Thoracic aorta (tissue), 2 donors: ENCODE data around the gene TRIM14. TPM values are rescaled to one million over a fixed set of nuclear protein-coding genes. Genes with fewer than 3 reads are reported as not detected.

ENCODE experiments used
- ATAC-seq: fragments of 150-250 bp; one replicate; pipeline ENCODE4 v1.8.0; 2017; ENCODE audit warnings: low read depth; ENCODE audit not compliant: insufficient number of reproducible peaks, low FRiP score
- DNase-seq: peaks from one replicate; pipeline ENCODE4 v3.0.0-alpha.2; 2020; ENCODE audit warnings: low spot score
- H3K27ac ChIP-seq, 2 donors: fragments of 200-600 bp; sonication (generic); 1 replicate in 1 of 2; 2 replicates in 1 of 2; pipeline ENCODE4 v1.5.1; 2016; ENCODE audit warnings: mild to moderate bottlenecking in 2 of 2, moderate library complexity in 2 of 2
- H3K27me3 ChIP-seq: fragments of 200-600 bp; sonication (generic); replicated peaks from 2 replicates; pipeline ENCODE4 v1.6.0; 2016; ENCODE audit warnings: mild to moderate bottlenecking; ENCODE audit not compliant: insufficient read depth
- H3K36me3 ChIP-seq: fragments of 200-600 bp; sonication (generic); one replicate; pipeline ENCODE4 v1.5.1; 2016
- H3K4me1 ChIP-seq, 2 donors: fragments of 200-600 bp; sonication (generic); 1 replicate in 1 of 2; 2 replicates in 1 of 2; pipeline versions ENCODE4 v1.5.1 to v1.6.0; 2016; ENCODE audit warnings: low read depth in 2 of 2, mild to moderate bottlenecking in 1 of 2; ENCODE audit not compliant: control insufficient read depth in 1 of 2
- H3K4me3 ChIP-seq: fragments of 200-600 bp; sonication (generic); 2 replicates; pipeline ENCODE4 v1.5.1; 2016; ENCODE audit warnings: mild to moderate bottlenecking
- H3K9me3 ChIP-seq: fragments of 200-600 bp; sonication (generic); 2 replicates; pipeline ENCODE4 v1.5.1; 2016
- total RNA-seq, 2 donors: library from RNA; depleted of rRNA; stranded (reverse); fragments of >200 nt; gene quantifications; one replicate each; pipeline versions ENCODE4 v1.1.0 to v1.2.3, GENCODE V29; 2016
- TF ChIP-seq, protein P1 (sequence below): fragments of 200-600 bp; sonication (generic); IDR thresholded peaks from one replicate; pipeline ENCODE4 v1.5.1; 2019; ENCODE audit warnings: antibody characterized with exemption

The TRIM14 gene
- total RNA-seq, 2 donors from 2014 or later: 5.9 to 22.5 TPM

GRCh38 chr9:98142182-98142907 lies 23.3 kb upstream of the TRIM14 start:
- H3K27me3 ChIP-seq: no peaks in the 10 kb centered on the region
- no peaks in the 10 kb centered on the region for H3K4me1 ChIP-seq
- H3K4me3 ChIP-seq: no peak overlapping the region
- H3K27ac ChIP-seq: no peak overlapping the region
- TF ChIP-seq, protein P1, sequence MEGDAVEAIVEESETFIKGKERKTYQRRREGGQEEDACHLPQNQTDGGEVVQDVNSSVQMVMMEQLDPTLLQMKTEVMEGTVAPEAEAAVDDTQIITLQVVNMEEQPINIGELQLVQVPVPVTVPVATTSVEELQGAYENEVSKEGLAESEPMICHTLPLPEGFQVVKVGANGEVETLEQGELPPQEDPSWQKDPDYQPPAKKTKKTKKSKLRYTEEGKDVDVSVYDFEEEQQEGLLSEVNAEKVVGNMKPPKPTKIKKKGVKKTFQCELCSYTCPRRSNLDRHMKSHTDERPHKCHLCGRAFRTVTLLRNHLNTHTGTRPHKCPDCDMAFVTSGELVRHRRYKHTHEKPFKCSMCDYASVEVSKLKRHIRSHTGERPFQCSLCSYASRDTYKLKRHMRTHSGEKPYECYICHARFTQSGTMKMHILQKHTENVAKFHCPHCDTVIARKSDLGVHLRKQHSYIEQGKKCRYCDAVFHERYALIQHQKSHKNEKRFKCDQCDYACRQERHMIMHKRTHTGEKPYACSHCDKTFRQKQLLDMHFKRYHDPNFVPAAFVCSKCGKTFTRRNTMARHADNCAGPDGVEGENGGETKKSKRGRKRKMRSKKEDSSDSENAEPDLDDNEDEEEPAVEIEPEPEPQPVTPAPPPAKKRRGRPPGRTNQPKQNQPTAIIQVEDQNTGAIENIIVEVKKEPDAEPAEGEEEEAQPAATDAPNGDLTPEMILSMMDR: no peak
- H3K36me3 ChIP-seq: no peaks in the 10 kb centered on the region
- no peak for ATAC-seq
- no peak for DNase-seq
- no peaks in the 10 kb centered on the region for H3K9me3 ChIP-seq

DNA sequence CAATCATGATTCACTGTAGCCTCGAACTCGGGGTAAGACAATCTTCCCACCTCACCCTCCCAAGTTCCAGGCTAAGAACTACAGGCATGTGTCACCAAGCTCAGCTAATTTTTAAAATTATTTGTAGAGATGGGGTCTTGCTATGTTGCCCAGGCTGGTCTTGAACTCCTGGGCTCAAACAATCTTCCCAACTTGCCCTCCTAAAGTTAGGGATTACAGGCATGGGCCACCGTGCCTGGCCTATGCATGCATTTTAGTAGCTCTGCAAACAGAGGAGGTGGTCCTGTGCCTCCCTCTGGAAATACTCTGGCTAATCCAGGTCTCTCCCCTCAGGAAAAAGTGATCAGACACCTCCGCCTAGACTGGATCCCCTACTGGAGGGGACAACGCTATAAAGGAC lies 21.5 kb upstream of the TRIM14 start:
- no peaks in the 10 kb centered on the region for H3K36me3 ChIP-seq
- no peaks in the 10 kb centered on the region for H3K9me3 ChIP-seq
- no peak overlapping the region for H3K27ac ChIP-seq
- no peak for ATAC-seq
- no peaks in the 10 kb centered on the region for H3K27me3 ChIP-seq
- H3K4me3 ChIP-seq: no peak overlapping the region
- no peaks in the 10 kb centered on the region for H3K4me1 ChIP-seq
- TF ChIP-seq, protein P1: no peak
- DNase-seq: no peak

DNA sequence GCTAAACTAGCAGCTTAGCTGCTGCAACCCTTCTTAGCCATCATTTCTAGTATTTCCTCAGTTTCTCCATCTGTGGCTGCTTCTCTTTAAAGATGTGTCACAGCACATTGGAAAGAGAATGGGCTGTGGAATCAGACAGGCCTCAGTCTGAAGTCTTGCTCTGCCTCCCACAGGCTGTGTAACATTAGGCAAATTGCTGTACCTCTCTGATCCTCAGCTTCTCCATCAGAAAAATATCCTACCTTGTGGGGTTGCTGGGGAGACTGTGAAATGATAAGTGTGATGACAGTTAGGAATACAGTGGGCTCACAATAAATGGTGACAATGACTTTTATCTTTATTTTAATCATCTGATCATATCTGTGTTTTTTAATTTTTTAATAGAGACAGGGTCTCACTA lies 17.5 kb upstream of the TRIM14 start:
- TF ChIP-seq, protein P1: no peak
- DNase-seq: no peak

GRCh38 chr9:98135938-98136337 lies 16.9 kb upstream of the TRIM14 start:
- TF ChIP-seq, protein P1: no peak
- Histone ChIP-seq H3K4me3 (no peak overlapping the region), H3K36me3 (no peaks in the 10 kb centered on the region), H3K4me1 (no peaks in the 10 kb centered on the region), H3K27me3 (no peaks in the 10 kb centered on the region), H3K27ac (no peak overlapping the region), H3K9me3 (no peaks in the 10 kb centered on the region)
- DNase-seq (no peak), ATAC-seq (no peak)

More for the DNA sequence above, 17.5 kb upstream of the TRIM14 start:
- H3K4me1 ChIP-seq: no peaks in the 10 kb centered on the region
- no peaks in the 10 kb centered on the region for H3K36me3 ChIP-seq
- H3K9me3 ChIP-seq: no peaks in the 10 kb centered on the region
- no peak overlapping the region for H3K27ac ChIP-seq
- no peak overlapping the region for H3K4me3 ChIP-seq
- H3K27me3 ChIP-seq: no peaks in the 10 kb centered on the region
- no peak for ATAC-seq

- no peaks in the 10 kb centered on the region for H3K4me1 ChIP-seq
- no peak for ATAC-seq
- no peaks in the 10 kb centered on the region for H3K9me3 ChIP-seq
- no peak overlapping the region for H3K4me3 ChIP-seq
- no peaks in the 10 kb centered on the region for H3K36me3 ChIP-seq
- no peaks in the 10 kb centered on the region for H3K27me3 ChIP-seq
- H3K27ac ChIP-seq: no peak overlapping the region
- TF ChIP-seq, protein P1: no peak
- no peak for DNase-seq
Observed at GRCh38 chr9:98135558-98135934, 16.5 kb upstream of the TRIM14 start.
